RKO (cell line): ENCODE data around the gene MMP26.

ENCODE experiments used
- DNase-seq: peaks from one replicate; pipeline ENCODE4 v3.0.0-alpha.2; 2016; ENCODE audit warnings: low spot score

The MMP26 gene

DNA sequence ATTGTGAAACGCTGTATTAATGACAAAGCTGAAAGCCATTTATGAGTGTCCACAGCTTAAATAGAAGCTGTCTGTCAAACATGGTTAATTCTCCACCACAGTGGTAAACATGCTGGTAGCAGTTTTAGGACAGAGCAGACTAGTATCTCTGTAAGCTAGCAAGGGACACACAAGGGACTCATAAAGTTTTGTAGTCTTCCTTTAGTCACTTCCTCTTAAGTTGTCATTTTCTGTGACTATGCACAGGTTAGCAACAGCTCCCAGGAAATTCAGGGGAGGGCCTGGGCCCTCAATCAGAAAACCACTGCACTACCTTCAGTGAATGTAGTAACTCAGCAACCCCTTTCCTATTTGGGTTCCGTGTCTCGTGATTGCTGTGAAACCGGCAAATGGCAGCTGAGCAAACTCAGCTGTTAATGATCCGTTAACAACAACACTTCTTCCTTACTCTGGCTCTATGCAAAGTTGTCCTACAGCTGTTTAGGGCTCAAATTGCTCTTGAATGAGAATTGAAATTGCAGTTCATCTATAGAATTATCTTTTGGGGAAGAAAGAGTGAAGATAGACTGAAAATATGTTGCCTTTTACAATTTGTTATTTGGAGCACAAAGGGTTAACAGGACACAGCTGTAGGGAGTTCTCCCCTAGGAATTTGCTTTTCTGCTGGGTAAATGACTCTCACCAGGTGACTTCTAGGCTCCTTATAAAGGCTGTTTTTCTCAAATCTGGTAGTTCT, at the start of gene MMP26:
TSS of gene MMP26 (plus strand) at position 731 of the 736 bp plus-strand sequence.
- DNase-seq = no peak

GRCh38 chr11:4658629-4659445, 45.7 kb upstream of the MMP26 start:
- DNase-seq = no peak

- no peak for DNase-seq
Measured at GRCh38 chr11:4662876-4663275, 41.7 kb upstream of the MMP26 start.

GRCh38 chr11:4664183-4664582, 40.4 kb upstream of the MMP26 start:
- DNase-seq = no peak

- no peak for DNase-seq
Measured at GRCh38 chr11:4664786-4665185, 39.8 kb upstream of the MMP26 start.

GRCh38 chr11:4665424-4665823, 39.2 kb upstream of the MMP26 start:
- DNase-seq = no peak

DNA sequence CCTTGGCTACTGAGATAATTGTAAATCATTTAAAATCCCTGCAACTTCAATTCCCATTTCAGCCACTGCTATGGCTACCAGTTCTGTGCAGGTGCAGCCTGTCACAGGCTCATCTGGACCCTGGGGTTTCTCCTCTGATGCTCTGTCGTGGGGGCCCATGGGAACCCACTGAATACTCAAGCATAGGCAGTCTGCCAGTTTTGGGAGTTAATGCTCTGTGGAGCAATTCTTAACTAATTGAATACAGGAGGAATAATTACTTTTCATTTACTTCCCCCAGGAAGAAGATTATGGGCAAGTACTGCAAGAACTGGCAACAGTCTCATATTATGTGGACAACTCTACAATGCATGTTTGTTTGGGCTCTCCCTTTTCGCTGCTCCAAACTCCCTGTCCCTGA, 32.8 kb upstream of the MMP26 start:
- no peak for DNase-seq

DNA sequence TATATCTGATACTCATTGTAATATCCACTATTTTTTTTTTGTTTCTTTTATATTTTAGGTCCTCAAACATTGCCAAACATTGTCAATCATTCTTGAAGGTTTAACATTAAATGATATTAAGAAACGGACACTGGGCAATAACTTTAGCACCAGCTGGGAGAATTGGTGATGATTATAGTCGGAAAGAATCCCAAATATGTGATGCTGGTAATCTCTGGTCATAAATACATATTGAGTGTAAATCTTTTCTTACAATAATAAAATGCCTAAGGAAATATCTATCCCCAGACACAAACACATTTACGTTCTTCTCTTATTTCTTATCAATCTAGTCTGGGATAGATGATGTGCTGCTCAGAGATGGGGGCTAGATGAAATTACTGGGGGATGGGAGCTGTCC, 32.1 kb upstream of the MMP26 start:
- no peak for DNase-seq

DNA sequence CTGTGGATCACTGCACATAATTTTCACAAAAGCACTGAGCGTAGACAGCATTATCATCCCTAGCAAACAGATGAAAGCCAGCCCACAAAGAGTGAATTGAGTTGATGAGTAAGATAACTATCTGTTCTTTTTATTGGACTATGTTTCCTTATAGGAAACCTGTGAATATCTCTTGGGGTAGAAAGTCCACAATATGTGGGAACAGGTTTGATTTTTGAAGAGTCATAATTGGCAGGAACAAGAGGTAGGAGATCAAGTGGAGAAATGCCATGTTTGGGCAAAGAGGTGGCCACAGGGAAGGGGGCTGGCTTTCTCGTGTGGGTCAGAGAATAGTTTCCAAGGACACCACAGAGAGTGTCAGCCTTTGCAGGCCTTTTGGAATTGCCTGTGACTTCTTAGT, 30.8 kb upstream of the MMP26 start:
- no peak for DNase-seq

DNA sequence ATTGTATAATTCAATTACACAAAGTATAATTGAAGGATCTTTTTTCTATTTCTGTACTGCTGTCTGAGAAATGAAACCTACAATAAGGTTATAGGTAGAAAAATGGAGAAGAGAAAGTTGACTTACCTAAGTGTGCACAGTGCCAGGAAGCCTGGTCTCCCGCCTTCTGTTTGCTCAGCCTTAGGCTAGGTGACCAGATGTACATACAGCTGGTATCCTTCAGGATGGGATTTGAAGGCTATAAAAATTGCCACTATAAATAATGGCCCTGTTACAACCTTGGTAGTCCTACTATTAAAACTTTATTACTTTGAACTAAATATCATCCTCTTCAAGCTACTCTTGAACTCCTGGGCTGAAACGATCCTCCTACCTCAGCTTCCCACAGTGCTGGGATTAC, 26.6 kb upstream of the MMP26 start:
- DNase-seq = no peak

- DNase-seq = no peak
Measured at GRCh38 chr11:4680341-4680740, 24.2 kb upstream of the MMP26 start.

DNA sequence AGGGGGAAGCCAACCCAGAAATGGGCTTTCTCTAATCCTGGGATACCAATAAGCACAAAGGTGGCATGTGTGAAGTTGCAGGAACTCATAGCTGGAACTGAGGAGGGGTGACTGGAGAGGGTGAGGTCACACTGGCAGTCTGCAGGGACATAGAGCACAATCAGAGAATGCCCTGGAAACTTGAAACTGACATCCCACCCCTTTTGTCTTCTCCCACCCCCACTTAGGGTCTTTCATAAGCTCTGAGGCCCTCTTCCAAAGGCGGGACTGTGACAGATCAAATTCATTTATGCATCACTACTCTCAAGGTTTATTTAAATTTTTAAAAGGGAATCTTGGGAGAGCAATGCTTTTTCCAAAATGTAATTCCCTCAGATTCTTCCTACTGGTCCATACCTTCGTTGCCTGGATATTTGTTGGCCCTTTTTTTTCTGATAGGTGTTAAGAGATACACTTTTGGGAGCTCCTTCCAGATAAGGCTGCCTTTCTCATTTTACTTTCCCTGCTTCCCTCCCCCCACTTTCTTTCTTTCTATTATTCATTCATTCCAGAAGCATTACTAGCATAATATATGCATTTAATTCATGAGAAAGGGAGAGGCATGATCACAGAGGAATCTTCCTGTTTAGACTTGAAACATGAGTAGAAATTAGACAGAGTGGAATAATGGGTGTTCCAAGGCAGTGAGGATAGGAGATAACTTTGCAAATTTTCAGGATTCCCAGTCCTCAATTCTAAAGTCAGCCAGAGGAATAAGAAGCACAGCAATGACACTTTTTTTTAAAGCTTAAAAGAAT, 21.8 kb upstream of the MMP26 start:
- no peak for DNase-seq

DNA sequence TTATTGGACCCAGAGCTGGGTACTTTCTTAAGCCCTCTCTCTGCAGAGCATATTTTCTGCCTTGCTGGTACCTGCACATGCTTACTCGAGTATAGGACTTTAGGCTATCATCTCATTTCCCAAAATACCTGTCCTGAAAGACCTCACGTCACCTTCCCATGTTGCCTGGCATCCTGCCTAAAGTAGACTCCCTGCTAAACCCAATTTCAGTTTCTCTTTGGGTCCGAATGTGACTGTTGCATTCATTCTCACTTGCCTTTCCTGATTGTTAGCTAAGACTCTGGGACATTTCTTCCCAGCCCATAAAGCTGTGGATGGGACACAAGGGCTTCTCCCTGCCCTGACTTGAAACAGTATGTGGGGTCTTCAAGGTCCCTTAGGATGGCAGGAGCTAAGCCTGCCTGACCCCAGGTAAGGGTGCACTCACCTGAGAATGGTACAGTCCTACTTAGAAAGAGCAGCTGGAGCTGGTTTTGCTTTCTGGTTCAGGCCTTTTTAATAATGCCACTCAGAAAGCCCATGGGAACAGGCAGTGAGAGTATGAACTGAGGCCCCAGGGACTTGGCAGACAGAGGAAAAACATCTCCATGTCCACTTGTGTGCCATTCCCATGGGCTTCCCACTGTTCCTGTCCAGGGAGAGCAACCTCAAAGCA, 19.8 kb upstream of the MMP26 start:
- no peak for DNase-seq

- DNase-seq = no peak
Measured at GRCh38 chr11:4695442-4695841, 9.1 kb upstream of the MMP26 start.

DNA sequence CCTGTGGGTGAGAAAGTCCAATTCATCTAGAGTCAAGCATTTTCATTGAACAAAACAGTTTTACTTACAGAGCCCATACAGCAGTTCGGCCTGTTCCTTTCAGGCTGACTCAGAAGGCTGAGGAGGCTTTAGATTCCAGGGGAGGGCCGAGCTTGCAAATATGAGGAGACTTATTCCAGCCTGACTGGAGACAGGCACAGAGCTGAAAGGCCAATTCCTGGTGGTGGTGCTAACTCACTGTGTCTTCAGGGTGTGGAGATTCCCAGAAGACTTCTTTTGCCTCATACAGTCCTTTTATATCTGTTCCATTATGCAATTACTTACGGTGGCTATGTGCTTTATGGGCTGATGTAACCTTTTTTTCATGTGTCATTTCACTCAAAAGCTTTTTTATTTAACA, 7.0 kb upstream of the MMP26 start, which contains the start of gene OR51E2:
TSS of gene OR51E2 (minus strand) at position 269 of the 400 bp plus-strand sequence. CDS start 15,142 bp downstream, outside the sequence.
- peak; percentile 1 for DNase-seq

DNA sequence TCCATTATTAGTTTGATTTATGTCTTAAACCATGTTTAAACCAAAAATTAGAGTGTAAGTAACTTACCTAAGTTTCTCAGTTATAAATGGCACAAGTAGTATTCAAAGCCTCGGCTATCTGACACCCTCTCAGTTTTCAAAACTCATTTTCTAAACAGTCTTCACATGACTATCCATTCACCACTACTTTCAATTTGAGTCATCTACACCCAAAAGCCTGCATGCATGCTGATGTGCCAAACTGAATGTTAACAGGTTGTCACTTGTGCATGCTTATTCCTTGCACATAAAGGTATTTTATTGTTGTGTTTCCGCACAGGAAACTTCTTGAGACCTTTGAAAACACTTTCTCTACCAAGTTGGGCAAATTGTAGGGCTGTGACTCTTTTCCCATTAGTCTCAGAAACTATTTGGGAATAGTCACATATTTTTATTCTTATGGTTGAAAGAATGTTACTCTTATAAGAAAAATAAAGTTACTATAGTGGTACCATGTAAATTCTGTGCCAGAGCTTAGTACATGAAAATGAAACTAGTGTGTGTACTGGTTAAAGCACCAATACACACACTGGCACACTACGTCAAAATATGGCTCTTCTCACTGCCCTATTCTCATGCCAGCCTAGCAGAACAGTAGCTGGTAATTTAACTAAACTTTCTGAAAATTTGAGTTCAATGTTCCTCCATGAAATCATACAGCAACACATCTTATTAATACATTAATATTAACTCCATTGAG, 4.7 kb upstream of the MMP26 start:
- DNase-seq = no peak

- no peak for DNase-seq
Measured at GRCh38 chr11:4700436-4700820, 4.2 kb upstream of the MMP26 start.

DNA sequence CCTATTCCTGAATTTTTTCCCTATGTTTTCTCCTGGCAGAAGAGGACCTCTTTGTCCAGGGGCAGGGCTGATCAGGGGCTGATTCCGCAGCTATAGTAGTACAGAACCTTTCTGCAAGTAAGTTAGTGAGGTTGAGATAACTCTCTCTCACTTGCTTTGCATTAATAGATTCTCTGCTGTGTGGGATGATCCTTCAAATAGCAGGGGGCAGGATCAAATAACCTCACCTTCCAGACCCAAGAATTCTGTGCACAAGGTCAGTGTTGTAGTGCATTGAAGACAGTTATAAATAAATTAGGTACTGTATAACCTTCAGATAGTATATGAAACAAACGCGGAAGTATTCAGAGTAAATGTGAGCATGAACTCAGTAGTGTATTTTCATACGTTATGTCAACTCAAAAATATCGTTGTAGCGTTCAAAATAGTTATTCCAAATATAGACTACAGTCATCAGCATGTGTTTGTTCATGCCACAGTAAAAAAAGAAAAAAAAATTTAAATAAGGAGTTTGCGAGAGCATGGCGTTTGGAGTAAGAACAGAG, 278 bp downstream of the MMP26 start:
- DNase-seq = no peak

DNA sequence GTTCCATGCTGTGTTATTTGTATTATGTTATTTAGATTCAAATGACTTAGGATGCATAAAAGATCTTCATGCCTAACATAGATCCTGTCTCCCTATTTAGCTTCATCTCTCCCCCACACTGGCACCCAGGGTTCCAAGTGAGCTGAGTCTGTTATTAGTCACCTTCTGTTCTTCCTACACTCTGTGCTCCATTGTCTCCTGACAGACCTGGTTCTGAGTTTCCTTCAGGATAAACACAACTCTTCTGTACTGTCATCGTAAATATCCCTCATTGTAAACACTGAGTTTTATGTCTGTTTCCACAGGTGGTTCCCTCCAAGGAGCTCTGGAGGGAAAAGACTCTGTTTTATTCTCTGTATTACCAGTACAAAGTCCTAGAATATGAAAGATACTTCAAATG, 8.7 kb downstream of the MMP26 start:
- DNase-seq = no peak

- DNase-seq = no peak
Measured at GRCh38 chr11:4714300-4714699, 9.7 kb downstream of the MMP26 start.
